ENCODE results near the gene SYTL4. TPM values are rescaled to one million over a fixed set of nuclear protein-coding genes. Genes with fewer than 3 reads are reported as not detected.
A peak's percentile ranks its signal among the peaks of the same experiment; 100 is the strongest.
"Not testable (repeated sequence)": the region's sequence is repeated elsewhere in the genome, so short reads cannot be mapped to it uniquely, and the experiment has no call there.

SYTL4 gene
- polyA plus RNA-seq, 2 of the 4 experiments (the other 2 are of a cell fraction) = 3.3 to 3.9 TPM

- ATAC-seq = no peak
- no peak overlapping the region for H3K27ac ChIP-seq
- TF ChIP-seq POLR2AphosphoS2 (conservative IDR thresholded peaks at IDR 0.05; ENCODE audit: low read length) (no peak), FOSL2 (IDR thresholded peaks at IDR 0.05) (no peak), FOSL2 (CRISPR knock-in tag; IDR thresholded peaks at IDR 0.05) (no peak), ESRRA (IDR thresholded peaks at IDR 0.05; ENCODE audit: borderline replicate concordance, low read length) (no peak), RARB (CRISPR knock-in tag; IDR thresholded peaks at IDR 0.05) (no peak), CHD2 (IDR thresholded peaks at IDR 0.05; ENCODE audit: low read length, partially characterized antibody) (no peak)
- no peaks in the 10 kb centered on the region for H3K4me1 ChIP-seq
- no peak overlapping the region for H3K4me3 ChIP-seq
- ChIA-PET POLR2A (no interaction called here), CTCF (interaction anchor here (0.8 to 1.2 kb wide), 3 partner anchors 22 to 23 kb away, joined by 3 to 5 read pairs (median 3); no protein-coding TSS in a partner anchor)
- H3K9me3 ChIP-seq = no peaks in the 10 kb centered on the region
- DNase-seq (ENCODE audit: low read depth in 1 of 2, low spot score in 1 of 2) = no peak
- peak; percentile 94 for FAIRE-seq
- peak overlapping the region; percentile 10; the same call in 1 of the 3 replicates for H3K4me2 ChIP-seq
- 24% methylated on average over 7 of the region's 7 CpGs for WGBS (ENCODE audit: missing lambda C conversion rate)
Observed at GRCh38 chrX:100745806-100746537, 14.1 kb upstream of the SYTL4 start.

- DNase-seq (ENCODE audit: low read depth in 1 of 2, low spot score in 1 of 2) (no peak), ATAC-seq (no peak), FAIRE-seq (peak; percentile 74)
- no peak overlapping the region for H3K4me3 ChIP-seq
- H3K9me3 ChIP-seq = no peaks in the 10 kb centered on the region
- H3K4me1 ChIP-seq = no peaks in the 10 kb centered on the region
- CTCF ChIA-PET = interaction anchor here (0.6 to 1.0 kb wide), 4 partner anchors 21 to 74 kb away, joined by 3 read pairs; no protein-coding TSS in a partner anchor
- H3K27ac ChIP-seq = no peak overlapping the region
- H3K4me2 ChIP-seq = no peak overlapping the region
- POLR2A ChIA-PET = no interaction called here
- TF ChIP-seq CBX2 (IDR thresholded peaks at IDR 0.05; ENCODE audit: borderline replicate concordance, low read depth) (no peak), CBX8 (IDR thresholded peaks at IDR 0.05) (no peak), RFX5 (IDR thresholded peaks at IDR 0.05) (no peak), MAX (IDR thresholded peaks at IDR 0.05) (no peak), RAD21 (conservative IDR thresholded peaks at IDR 0.05 in 1 of 2, IDR thresholded peaks at IDR 0.05 in 1 of 2) (no peak), HES2 (IDR thresholded peaks at IDR 0.05) (no peak), NFE2L2 (conservative IDR thresholded peaks at IDR 0.05; ENCODE audit: low read length) (no peak), MAFK (IDR thresholded peaks at IDR 0.05; ENCODE audit: partially characterized antibody) (no peak)
- 0% methylated on average over 1 of the region's 1 CpG for WGBS (ENCODE audit: missing lambda C conversion rate)
Observed at GRCh38 chrX:100745205-100745604, 13.3 kb upstream of the SYTL4 start.

- Histone ChIP-seq H3K4me1 (no peaks in the 10 kb centered on the region), H3K4me3 (no peak overlapping the region), H3K27ac (no peak overlapping the region), H3K4me2 (no peak overlapping the region), H3K9me3 (no peaks in the 10 kb centered on the region)
- peak; percentile 28 for FAIRE-seq
- no peak for DNase-seq (ENCODE audit: low read depth in 1 of 2, low spot score in 1 of 2)
- TF ChIP-seq ESRRA (IDR thresholded peaks at IDR 0.05; ENCODE audit: borderline replicate concordance, low read length) (no peak), BHLHE40 (IDR thresholded peaks at IDR 0.05; ENCODE audit: low read depth, low read length) (no peak), CEBPB (IDR thresholded peaks at IDR 0.05) (no peak), HOXB13 (CRISPR knock-in tag; IDR thresholded peaks at IDR 0.05; ENCODE audit: low read depth) (no peak), HEYL (CRISPR knock-in tag; IDR thresholded peaks at IDR 0.05) (no peak), ZFP36 (IDR thresholded peaks at IDR 0.05; ENCODE audit: borderline replicate concordance, partially characterized antibody) (no peak), FOSB (CRISPR knock-in tag; IDR thresholded peaks at IDR 0.05) (no peak), ZC3H11A (IDR thresholded peaks at IDR 0.05) (no peak), RARB (CRISPR knock-in tag; IDR thresholded peaks at IDR 0.05) (no peak), CBX8 (IDR thresholded peaks at IDR 0.05) (no peak), EP300 (IDR thresholded peaks at IDR 0.05) (no peak), FOXS1 (CRISPR knock-in tag; IDR thresholded peaks at IDR 0.05) (no peak)
- POLR2A ChIA-PET = no interaction called here
- CTCF ChIA-PET = interaction anchor here (0.9 kb wide), 1 partner anchor 10 kb away, joined by 4 read pairs; no protein-coding TSS in a partner anchor
- 34% methylated on average over 2 of the region's 2 CpGs for WGBS (ENCODE audit: missing lambda C conversion rate)
- no peak for ATAC-seq
Observed at GRCh38 chrX:100743009-100743607, 11.2 kb upstream of the SYTL4 start.

- POLR2A ChIA-PET; ATAC-seq; H3K4me1 ChIP-seq; DNase-seq (ENCODE audit: low read depth in 1 of 2, low spot score in 1 of 2); H3K27ac ChIP-seq; H3K9me3 ChIP-seq; H3K4me2 ChIP-seq; H3K4me3 ChIP-seq; CTCF ChIA-PET; FAIRE-seq: not testable (repeated sequence)
- no CpG with 5 or more reads among the region's 30 CpGs for WGBS (ENCODE audit: missing lambda C conversion rate)
Observed at GRCh38 chrX:100724006-100724405, 7.9 kb downstream of the SYTL4 start.
